ENCODE results near the gene MACROH2A2. TPM values are rescaled to one million over a fixed set of nuclear protein-coding genes. Genes with fewer than 3 reads are reported as not detected.
A peak's percentile ranks its signal among the peaks of the same experiment; 100 is the strongest.

Gene MACROH2A2
- total RNA-seq, 2 experiments from 2014 or later: 4.1 to 4.8 TPM

GRCh38 chr10:70137927-70138883, 85.6 kb downstream of the MACROH2A2 start:
- Mint-ChIP-seq H3K4me3 (no peak overlapping the region), H3K27ac (no peak overlapping the region), H3K27me3 (no peaks in the 10 kb centered on the region), H3K9me3 (no peaks in the 10 kb centered on the region), H3K36me3 (peaks cover 4% of the 10 kb centered on the region), H3K4me1 (ENCODE audit: low read depth) (peaks cover 7% of the 10 kb centered on the region)
- DNase-seq: no peak
- intact Hi-C loops (cut with micrococcal nuclease): no loop called here
- ChIA-PET CTCF (interaction anchor here (1.0 to 1.7 kb wide), 4 partner anchors 8 to 45 kb away, joined by 3 to 5 read pairs (median 4); partner anchors contain the start of gene TYSND1), POLR2A (no interaction called here)

GRCh38 chr10:70139151-70139996, 86.7 kb downstream of the MACROH2A2 start:
- H3K4me3 Mint-ChIP-seq: no peak overlapping the region
- intact Hi-C loops (cut with micrococcal nuclease): no loop called here
- H3K27ac Mint-ChIP-seq: no peak overlapping the region
- POLR2A ChIA-PET: no interaction called here
- peaks cover 8% of the 10 kb centered on the region for H3K4me1 Mint-ChIP-seq (ENCODE audit: low read depth)
- peaks cover 4% of the 10 kb centered on the region for H3K36me3 Mint-ChIP-seq
- no peaks in the 10 kb centered on the region for H3K9me3 Mint-ChIP-seq
- DNase-seq: no peak
- CTCF ChIA-PET: interaction anchor here (1.5 to 1.7 kb wide), 2 partner anchors 21 to 23 kb away, joined by 4 to 5 read pairs; no protein-coding TSS in a partner anchor
- no peaks in the 10 kb centered on the region for H3K27me3 Mint-ChIP-seq

- intact Hi-C loops (cut with micrococcal nuclease): no loop called here
- Mint-ChIP-seq H3K9me3 (no peaks in the 10 kb centered on the region), H3K4me3 (no peak overlapping the region), H3K27me3 (no peaks in the 10 kb centered on the region), H3K36me3 (peaks cover 4% of the 10 kb centered on the region), H3K27ac (no peak overlapping the region), H3K4me1 (ENCODE audit: low read depth) (peaks cover 13% of the 10 kb centered on the region)
- DNase-seq: no peak
- POLR2A ChIA-PET: no interaction called here
- CTCF ChIA-PET: interaction anchor here (1.5 to 1.7 kb wide), 2 partner anchors 22 to 23 kb away, joined by 4 to 5 read pairs; no protein-coding TSS in a partner anchor
Observed at GRCh38 chr10:70139997-70140250, 87.3 kb downstream of the MACROH2A2 start.

GRCh38 chr10:70140297-70140696, 87.7 kb downstream of the MACROH2A2 start:
- Mint-ChIP-seq H3K4me1 (ENCODE audit: low read depth) (peaks cover 13% of the 10 kb centered on the region), H3K4me3 (no peak overlapping the region), H3K36me3 (peaks cover 4% of the 10 kb centered on the region), H3K27ac (no peak overlapping the region), H3K27me3 (no peaks in the 10 kb centered on the region), H3K9me3 (no peaks in the 10 kb centered on the region)
- CTCF ChIA-PET: no interaction called here
- POLR2A ChIA-PET: no interaction called here
- DNase-seq: no peak
- intact Hi-C loops (cut with micrococcal nuclease): no loop called here

GRCh38 chr10:70142555-70142954, 89.9 kb downstream of the MACROH2A2 start:
- CTCF ChIA-PET: interaction anchor here (0.9 to 1.5 kb wide), 2 partner anchors 26 to 222 kb away, joined by 6 read pairs; no protein-coding TSS in a partner anchor
- no peaks in the 10 kb centered on the region for H3K9me3 Mint-ChIP-seq
- H3K4me3 Mint-ChIP-seq: no peak overlapping the region
- peaks cover 4% of the 10 kb centered on the region for H3K36me3 Mint-ChIP-seq
- peaks cover 18% of the 10 kb centered on the region for H3K4me1 Mint-ChIP-seq (ENCODE audit: low read depth)
- POLR2A ChIA-PET: no interaction called here
- DNase-seq: no peak
- no peaks in the 10 kb centered on the region for H3K27me3 Mint-ChIP-seq
- intact Hi-C loops (cut with micrococcal nuclease): no loop called here
- no peak overlapping the region for H3K27ac Mint-ChIP-seq

- ChIA-PET CTCF (interaction anchor here (0.9 to 4.4 kb wide), 8 partner anchors 8 to 221 kb away, joined by 3 to 59 read pairs (median 18); partner anchors contain the start of genes AIFM2, PPA1 and SAR1A), POLR2A (interaction anchor here (1.1 to 3.2 kb wide), 5 partner anchors 9 to 88 kb away, joined by 3 to 50 read pairs (median 4); partner anchors contain the start of genes PPA1 and SAR1A)
- Mint-ChIP-seq H3K4me3 (peak overlapping the region; percentile 89), H3K27me3 (no peaks in the 10 kb centered on the region), H3K9me3 (no peaks in the 10 kb centered on the region), H3K4me1 (ENCODE audit: low read depth) (peaks cover 21% of the 10 kb centered on the region), H3K27ac (no peak overlapping the region), H3K36me3 (peaks cover 7% of the 10 kb centered on the region)
- no peak for DNase-seq
- intact Hi-C loops (cut with micrococcal nuclease): loop anchor here (5.0 kb wide), 1 partner anchor 63 kb away; no protein-coding TSS in a partner anchor
Observed at GRCh38 chr10:70144372-70145110, 91.9 kb downstream of the MACROH2A2 start.

GRCh38 chr10:70145166-70145665, 92.6 kb downstream of the MACROH2A2 start:
- Mint-ChIP-seq H3K27ac (peak overlapping the region; percentile 62), H3K4me3 (peak overlapping the region; percentile 89), H3K27me3 (no peaks in the 10 kb centered on the region), H3K36me3 (peaks cover 14% of the 10 kb centered on the region), H3K9me3 (no peaks in the 10 kb centered on the region), H3K4me1 (ENCODE audit: low read depth) (peaks cover 21% of the 10 kb centered on the region)
- ChIA-PET CTCF (interaction anchor here (0.8 to 4.4 kb wide), 13 partner anchors 9 to 260 kb away, joined by 3 to 59 read pairs (median 13); partner anchors contain the start of genes AIFM2, PPA1 and SAR1A), POLR2A (interaction anchor here (1.1 to 3.2 kb wide), 6 partner anchors 9 to 236 kb away, joined by 3 to 50 read pairs (median 4); partner anchors contain the start of genes PPA1 and SAR1A)
- intact Hi-C loops (cut with micrococcal nuclease): loop anchor here (5.0 kb wide), 1 partner anchor 62 kb away; no protein-coding TSS in a partner anchor
- DNase-seq: no peak

GRCh38 chr10:70145666-70146488, 93.2 kb downstream of the MACROH2A2 start:
- H3K27ac Mint-ChIP-seq: peak overlapping the region; percentile 90
- H3K4me1 Mint-ChIP-seq (ENCODE audit: low read depth): peaks cover 21% of the 10 kb centered on the region
- peak overlapping the region; percentile 89 for H3K4me3 Mint-ChIP-seq
- H3K27me3 Mint-ChIP-seq: no peaks in the 10 kb centered on the region
- ChIA-PET CTCF (interaction anchor here (0.6 to 4.4 kb wide), 37 partner anchors 8 to 708 kb away, joined by 3 to 59 read pairs (median 5); partner anchors contain the start of genes AIFM2, EIF4EBP2, PPA1 and SAR1A), POLR2A (interaction anchor here (0.6 to 3.2 kb wide), 14 partner anchors 9 to 272 kb away, joined by 3 to 50 read pairs (median 4); partner anchors contain the start of genes EIF4EBP2, PPA1 and SAR1A)
- no peaks in the 10 kb centered on the region for H3K9me3 Mint-ChIP-seq
- peak; percentile 79 for DNase-seq
- intact Hi-C loops (cut with micrococcal nuclease): loop anchor here (1.0 to 5.0 kb wide), 5 partner anchors 17 to 87 kb away; partner anchors contain the start of genes PPA1 and SAR1A
- peaks cover 13% of the 10 kb centered on the region for H3K36me3 Mint-ChIP-seq

GRCh38 chr10:70146489-70147258, 94.0 kb downstream of the MACROH2A2 start, which contains the start of gene TYSND1:
TSS of gene TYSND1 (minus strand) at chr10:70146700. CDS start at chr10:70146586, 114 bp downstream.
- CTCF ChIA-PET: interaction anchor here (0.6 to 4.4 kb wide), 36 partner anchors 8 to 709 kb away, joined by 3 to 59 read pairs (median 6); partner anchors contain the start of genes AIFM2, EIF4EBP2, PPA1 and SAR1A
- POLR2A ChIA-PET: interaction anchor here (0.6 to 3.2 kb wide), 13 partner anchors 10 to 271 kb away, joined by 3 to 50 read pairs (median 4); partner anchors contain the start of genes EIF4EBP2, PPA1 and SAR1A
- Mint-ChIP-seq H3K4me3 (peak within 1 kb of the TSS; percentile 89), H3K27me3 (no peaks in the 10 kb centered on the region), H3K4me1 (ENCODE audit: low read depth) (peaks cover 21% of the 10 kb centered on the region), H3K9me3 (no peaks in the 10 kb centered on the region), H3K27ac (peak within 1 kb of the TSS; percentile 90), H3K36me3 (peaks cover 17% of the 10 kb centered on the region)
- DNase-seq: peak; percentile 96
- intact Hi-C loops (cut with micrococcal nuclease): loop anchor here (1.0 to 5.0 kb wide), 5 partner anchors 17 to 87 kb away; partner anchors contain the start of genes PPA1 and SAR1A
